ENCODE results near the gene ELAVL1. TPM values are rescaled to one million over a fixed set of nuclear protein-coding genes. Genes with fewer than 3 reads are reported as not detected.

The ELAVL1 gene
- total RNA-seq, 2 donors from 2014 or later: 90.5 to 115 TPM

GRCh38 chr19:7988307-7988706, 17.1 kb downstream of the ELAVL1 start:
- Mint-ChIP-seq H3K36me3 (ENCODE audit: insufficient read depth in 2 of 2) (peaks cover 0 to 23% of the 10 kb centered on the region in 2 donors), H3K27ac (no peak overlapping the region), H3K27me3 (ENCODE audit: low read depth) (no peaks in the 10 kb centered on the region)

GRCh38 chr19:7987114-7987768, 18.2 kb downstream of the ELAVL1 start:
- DNase-seq: no peak
- Mint-ChIP-seq H3K36me3 (ENCODE audit: insufficient read depth in 2 of 2) (peaks cover 0 to 19% of the 10 kb centered on the region in 2 donors), H3K27ac (no peak overlapping the region), H3K27me3 (ENCODE audit: low read depth) (no peaks in the 10 kb centered on the region), H3K9me3 (no peaks in the 10 kb centered on the region), H3K4me1 (ENCODE audit: low read depth) (no peaks in the 10 kb centered on the region), H3K4me3 (no peak overlapping the region)
- ATAC-seq (replicated peaks in 1 of 2): no peak

More at GRCh38 chr19:7988307-7988706, 17.1 kb downstream of the ELAVL1 start:
- no peak for ATAC-seq (replicated peaks in 1 of 2)
- DNase-seq: no peak
- H3K9me3 Mint-ChIP-seq: no peaks in the 10 kb centered on the region
- no peaks in the 10 kb centered on the region for H3K4me1 Mint-ChIP-seq (ENCODE audit: low read depth)
- no peak overlapping the region for H3K4me3 Mint-ChIP-seq

- Mint-ChIP-seq H3K27ac (no peak overlapping the region), H3K4me3 (no peak overlapping the region), H3K4me1 (ENCODE audit: low read depth) (no peaks in the 10 kb centered on the region), H3K27me3 (ENCODE audit: low read depth) (no peaks in the 10 kb centered on the region), H3K9me3 (no peaks in the 10 kb centered on the region), H3K36me3 (ENCODE audit: insufficient read depth in 2 of 2) (peaks cover 0 to 15% of the 10 kb centered on the region in 2 donors)
- no peak for DNase-seq
- ATAC-seq (replicated peaks in 1 of 2): no peak
Observed at GRCh38 chr19:7986321-7987113, 18.9 kb downstream of the ELAVL1 start.

- ATAC-seq (replicated peaks in 1 of 2) (no peak), DNase-seq (no peak)
- no peaks in the 10 kb centered on the region for H3K27me3 Mint-ChIP-seq (ENCODE audit: low read depth)
- H3K4me1 Mint-ChIP-seq (ENCODE audit: low read depth): no peaks in the 10 kb centered on the region
- H3K36me3 Mint-ChIP-seq (ENCODE audit: insufficient read depth in 2 of 2): peaks cover 0 to 12% of the 10 kb centered on the region in 2 donors
- no peak overlapping the region for H3K27ac Mint-ChIP-seq
- no peaks in the 10 kb centered on the region for H3K9me3 Mint-ChIP-seq
- no peak overlapping the region for H3K4me3 Mint-ChIP-seq
Observed at GRCh38 chr19:7985481-7985911, 19.9 kb downstream of the ELAVL1 start.

- peaks cover 0 to 12% of the 10 kb centered on the region in 2 donors for H3K36me3 Mint-ChIP-seq (ENCODE audit: insufficient read depth in 2 of 2)
- no peaks in the 10 kb centered on the region for H3K4me1 Mint-ChIP-seq (ENCODE audit: low read depth)
- H3K4me3 Mint-ChIP-seq: no peak overlapping the region
- H3K27me3 Mint-ChIP-seq (ENCODE audit: low read depth): no peaks in the 10 kb centered on the region
- no peak overlapping the region for H3K27ac Mint-ChIP-seq
- ATAC-seq (replicated peaks in 1 of 2) (no peak), DNase-seq (no peak)
- H3K9me3 Mint-ChIP-seq: no peaks in the 10 kb centered on the region
Observed at GRCh38 chr19:7983995-7984837, 21.2 kb downstream of the ELAVL1 start.

- Mint-ChIP-seq H3K36me3 (ENCODE audit: insufficient read depth in 2 of 2) (peaks cover 0 to 9% of the 10 kb centered on the region in 2 donors), H3K4me3 (no peak overlapping the region), H3K9me3 (no peaks in the 10 kb centered on the region), H3K27me3 (ENCODE audit: low read depth) (no peaks in the 10 kb centered on the region), H3K4me1 (ENCODE audit: low read depth) (no peaks in the 10 kb centered on the region), H3K27ac (no peak overlapping the region)
- ATAC-seq (replicated peaks in 1 of 2): no peak
- no peak for DNase-seq
Observed at GRCh38 chr19:7983286-7983950, 22.0 kb downstream of the ELAVL1 start.

GRCh38 chr19:7982651-7983099, 22.8 kb downstream of the ELAVL1 start:
- Mint-ChIP-seq H3K9me3 (no peaks in the 10 kb centered on the region), H3K36me3 (ENCODE audit: insufficient read depth in 2 of 2) (peaks cover 0 to 4% of the 10 kb centered on the region in 2 donors), H3K4me1 (ENCODE audit: low read depth) (no peaks in the 10 kb centered on the region), H3K27ac (no peak overlapping the region), H3K4me3 (no peak overlapping the region), H3K27me3 (ENCODE audit: low read depth) (no peaks in the 10 kb centered on the region)
- no peak for ATAC-seq (replicated peaks in 1 of 2)
- no peak for DNase-seq

GRCh38 chr19:7982103-7982502, 23.3 kb downstream of the ELAVL1 start:
- Mint-ChIP-seq H3K27ac (no peak overlapping the region), H3K27me3 (ENCODE audit: low read depth) (no peaks in the 10 kb centered on the region), H3K9me3 (no peaks in the 10 kb centered on the region), H3K36me3 (ENCODE audit: insufficient read depth in 2 of 2) (peaks cover 0 to 2% of the 10 kb centered on the region in 2 donors), H3K4me3 (no peak overlapping the region), H3K4me1 (ENCODE audit: low read depth) (no peaks in the 10 kb centered on the region)
- ATAC-seq (replicated peaks in 1 of 2) (no peak), DNase-seq (no peak)

GRCh38 chr19:7981661-7982060, 23.8 kb downstream of the ELAVL1 start:
- no peaks in the 10 kb centered on the region for H3K27me3 Mint-ChIP-seq (ENCODE audit: low read depth)
- H3K4me1 Mint-ChIP-seq (ENCODE audit: low read depth): no peaks in the 10 kb centered on the region
- H3K27ac Mint-ChIP-seq: no peak overlapping the region
- peaks cover 0 to 2% of the 10 kb centered on the region in 2 donors for H3K36me3 Mint-ChIP-seq (ENCODE audit: insufficient read depth in 2 of 2)
- no peak overlapping the region for H3K4me3 Mint-ChIP-seq
- H3K9me3 Mint-ChIP-seq: no peaks in the 10 kb centered on the region
- ATAC-seq (replicated peaks in 1 of 2) (no peak), DNase-seq (no peak)

GRCh38 chr19:7981199-7981598, 24.2 kb downstream of the ELAVL1 start:
- ATAC-seq (replicated peaks in 1 of 2) (no peak), DNase-seq (no peak)
- no peaks in the 10 kb centered on the region for H3K4me1 Mint-ChIP-seq (ENCODE audit: low read depth)

GRCh38 chr19:7980635-7981121, 24.8 kb downstream of the ELAVL1 start:
- Mint-ChIP-seq H3K36me3 (ENCODE audit: insufficient read depth in 2 of 2) (peaks cover 0 to 2% of the 10 kb centered on the region in 2 donors), H3K27ac (no peak overlapping the region), H3K27me3 (ENCODE audit: low read depth) (no peaks in the 10 kb centered on the region), H3K4me3 (no peak overlapping the region), H3K4me1 (ENCODE audit: low read depth) (no peaks in the 10 kb centered on the region), H3K9me3 (no peaks in the 10 kb centered on the region)
- no peak for DNase-seq
- no peak for ATAC-seq (replicated peaks in 1 of 2)

More at GRCh38 chr19:7981199-7981598, 24.2 kb downstream of the ELAVL1 start:
- Mint-ChIP-seq H3K36me3 (ENCODE audit: insufficient read depth in 2 of 2) (peaks cover 0 to 2% of the 10 kb centered on the region in 2 donors), H3K9me3 (no peaks in the 10 kb centered on the region), H3K27ac (no peak overlapping the region), H3K4me3 (no peak overlapping the region), H3K27me3 (ENCODE audit: low read depth) (no peaks in the 10 kb centered on the region)

- H3K27me3 Mint-ChIP-seq (ENCODE audit: low read depth): no peaks in the 10 kb centered on the region
- H3K4me3 Mint-ChIP-seq: no peak overlapping the region
- no peak for DNase-seq
- ATAC-seq (replicated peaks in 1 of 2): no peak
- H3K4me1 Mint-ChIP-seq (ENCODE audit: low read depth): no peaks in the 10 kb centered on the region
- peaks cover 0 to 4% of the 10 kb centered on the region in 2 donors for H3K36me3 Mint-ChIP-seq (ENCODE audit: insufficient read depth in 2 of 2)
- no peak overlapping the region for H3K27ac Mint-ChIP-seq
- no peaks in the 10 kb centered on the region for H3K9me3 Mint-ChIP-seq
Observed at GRCh38 chr19:7980168-7980567, 25.3 kb downstream of the ELAVL1 start.

Measured in activated T-cell treated with anti-CD3 and anti-CD28 coated beads, Interleukin-2, amount 50 U/mL, for 72 hours (primary cell).